CD14-positive monocyte (primary cell): ENCODE measurements around the gene FAM13A. TPM values are rescaled to one million over a fixed set of nuclear protein-coding genes. Genes with fewer than 3 reads are reported as not detected.

Source experiments
- DNase-seq, 3 donors: peaks; one replicate each; pipeline ENCODE4 v3.0.0-alpha.2; 2011 to 2022
- H2AFZ ChIP-seq: 2 replicates; pipeline ENCODE4 v1.6.0; 2012; ENCODE audit warnings: mild to moderate bottlenecking, low read depth, low read length, inconsistent platforms; ENCODE audit not compliant: insufficient read depth, poor library complexity, severe bottlenecking
- H3K27ac ChIP-seq, 2 donors: 1 replicate in 1 of 2; 2 replicates in 1 of 2; pipeline ENCODE4 v1.5.1; 2012 to 2013; ENCODE audit warnings: low read length in 2 of 2, control low read depth in 1 of 2, inconsistent platforms in 1 of 2, low read depth in 1 of 2, mild to moderate bottlenecking in 1 of 2
- H3K27me3 ChIP-seq, 2 donors: one replicate each; pipeline versions ENCODE4 v1.6.0 to v1.6.1; 2011 to 2013; ENCODE audit warnings: low read length in 2 of 2; ENCODE audit not compliant: control insufficient read depth in 2 of 2, insufficient read depth in 2 of 2
- H3K36me3 ChIP-seq, 2 donors: replicated peaks in 1 of 2; 1 replicate in 1 of 2; 2 replicates in 1 of 2; pipeline versions ENCODE4 v1.5.1 to v1.6.1; 2012 to 2013; ENCODE audit warnings: low read length in 2 of 2, control low read depth in 1 of 2, inconsistent platforms in 1 of 2, mild to moderate bottlenecking in 1 of 2; ENCODE audit not compliant: insufficient read depth in 2 of 2, control insufficient read depth in 1 of 2
- H3K4me1 ChIP-seq, 2 donors: 1 replicate in 1 of 2; 2 replicates in 1 of 2; pipeline versions ENCODE4 v1.5.1 to v1.6.1; 2012 to 2013; ENCODE audit warnings: low read length in 2 of 2, control low read depth in 1 of 2, inconsistent platforms in 1 of 2, mild to moderate bottlenecking in 1 of 2, moderate library complexity in 1 of 2; ENCODE audit not compliant: insufficient read depth in 2 of 2, control insufficient read depth in 1 of 2
- H3K4me2 ChIP-seq: replicated peaks from 2 replicates; pipeline ENCODE3; 2012; ENCODE audit warnings: low read length, moderate library complexity, mild to moderate bottlenecking; ENCODE audit not compliant: poor library complexity, severe bottlenecking; ENCODE audit errors: extremely low read depth
- H3K4me3 ChIP-seq, 3 experiments: fragments of 200-600 bp in 1 of 3; sonication (generic) in 1 of 3; replicated peaks in 1 of 3; 1 replicate in 2 of 3; 2 replicates in 1 of 3; pipeline ENCODE4 v1.5.1; 2011 to 2013; ENCODE audit warnings: low read length in 3 of 3, mild to moderate bottlenecking in 3 of 3, control low read depth in 2 of 3, low read depth in 2 of 3, inconsistent platforms in 1 of 3, moderate library complexity in 1 of 3
- H3K79me2 ChIP-seq: 2 replicates; pipeline ENCODE4 v1.6.0; 2012; ENCODE audit warnings: mild to moderate bottlenecking, control low read depth, inconsistent platforms, low read length, moderate library complexity; ENCODE audit not compliant: insufficient read depth
- H3K9ac ChIP-seq: 2 replicates; pipeline ENCODE4 v1.6.0; 2017; ENCODE audit warnings: low read length, mild to moderate bottlenecking; ENCODE audit not compliant: insufficient read depth, poor library complexity, severe bottlenecking
- H3K9me3 ChIP-seq, 2 donors: replicated peaks in 1 of 2; 1 replicate in 1 of 2; 2 replicates in 1 of 2; pipeline versions ENCODE4 v1.5.1 to v1.6.1; 2012 to 2013; ENCODE audit warnings: low read length in 2 of 2, control low read depth in 1 of 2; ENCODE audit not compliant: control insufficient read depth in 1 of 2, insufficient read depth in 1 of 2
- H4K20me1 ChIP-seq: 2 replicates; pipeline ENCODE4 v1.6.0; 2012; ENCODE audit warnings: mild to moderate bottlenecking, low read length, control low read depth, moderate library complexity; ENCODE audit not compliant: insufficient read depth
- H3K27ac Mint-ChIP-seq, 7 donors: one replicate each; pipeline ENCODE4 v1.8.0; 2020; ENCODE audit warnings: mild to moderate bottlenecking in 7 of 7, mixed read lengths in 7 of 7, moderate library complexity in 6 of 7, inconsistent platforms in 2 of 7
- H3K27me3 Mint-ChIP-seq, 3 donors: one replicate each; pipeline ENCODE4 v1.8.0; 2021 to 2022; ENCODE audit warnings: low read depth in 3 of 3, mild to moderate bottlenecking in 3 of 3, mixed read lengths in 3 of 3, moderate library complexity in 3 of 3, inconsistent platforms in 1 of 3
- H3K36me3 Mint-ChIP-seq, 2 donors: one replicate each; pipeline ENCODE4 v1.8.0; 2020; ENCODE audit warnings: mixed read lengths in 2 of 2, inconsistent platforms in 1 of 2, mild to moderate bottlenecking in 1 of 2
- H3K4me1 Mint-ChIP-seq: one replicate; pipeline ENCODE4 v1.8.0; 2020; ENCODE audit warnings: mild to moderate bottlenecking, mixed read lengths
- H3K4me3 Mint-ChIP-seq, 2 donors: one replicate each; pipeline ENCODE4 v1.8.0; 2020; ENCODE audit warnings: mild to moderate bottlenecking in 2 of 2, mixed read lengths in 2 of 2, moderate library complexity in 1 of 2
- H3K9me3 Mint-ChIP-seq, 7 donors: one replicate each; pipeline ENCODE4 v1.8.0; 2020 to 2022; ENCODE audit warnings: mixed read lengths in 7 of 7, mild to moderate bottlenecking in 6 of 7, moderate library complexity in 6 of 7, inconsistent platforms in 2 of 7
- CTCF ChIP-seq: fragments of 200-600 bp; IDR thresholded peaks from one replicate; pipeline ENCODE4 v1.8.0; 2022; ENCODE audit warnings: antibody characterized with exemption, mild to moderate bottlenecking
- whole genome bisulfite sequencing: methylation state at CpG from one replicate; pipeline ENCODE4 v1.1.5; 2013; ENCODE audit warnings: missing lambda C conversion rate; ENCODE audit not compliant: insufficient coverage; 5-methylcytosine and 5-hydroxymethylcytosine counted together
- intact Hi-C, 2 donors: fragments of 100-400 bp; cut with micrococcal nuclease; formaldehyde crosslinking; loops; one replicate each; pipeline versions ENCODE4 v1.15.0 to v1.15.1; 2023
- polyA plus RNA-seq, 3 donors: library from polyadenylated mRNA; depleted of rRNA in 1 of 3; unstranded in 2 of 3; stranded (reverse) in 1 of 3; fragments of 300-500 nt in 2 of 3; fragments of >200 nt in 1 of 3; fragmentation: Illumina TruSeq in 2 of 3; gene quantifications; 1 replicate in 2 of 3; 2 replicates in 1 of 3; pipeline ENCODE4 v1.2.3, GENCODE V29; 2012 to 2021

Gene FAM13A
- polyA plus RNA-seq, 3 donors, result 5.3 to 20.0 (median 6.5) TPM

DNA sequence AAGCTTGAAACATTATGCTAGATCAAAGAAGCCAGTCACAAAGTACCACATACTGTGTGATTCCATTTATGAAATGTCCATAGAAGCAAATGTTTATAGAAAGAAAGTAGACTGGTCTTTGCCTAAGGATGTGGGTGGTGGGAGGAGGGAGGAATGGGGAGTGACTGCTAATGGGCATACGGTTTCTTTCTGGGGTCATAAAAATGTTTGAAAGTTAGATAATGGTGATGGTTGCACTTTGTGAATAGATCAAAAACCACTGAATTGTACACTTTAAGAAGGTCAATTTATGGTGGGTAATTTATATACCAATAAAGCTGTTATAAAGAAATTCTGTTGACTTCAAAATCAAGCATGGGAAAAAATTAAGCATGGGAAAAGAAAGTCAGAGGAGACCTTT, 56.6 kb downstream of the FAM13A start:
- no peaks in the 10 kb centered on the region for H3K79me2 ChIP-seq
- Mint-ChIP-seq H3K9me3 (peaks cover 0 to 7% (median 2%) of the 10 kb centered on the region in 7 donors), H3K4me1 (peaks cover 7% of the 10 kb centered on the region), H3K4me3 (no peak overlapping the region), H3K36me3 (no peaks in the 10 kb centered on the region), H3K27me3 (peaks cover 0 to 1% (median 0%) of the 10 kb centered on the region in 3 donors), H3K27ac (peak overlapping the region in 2 of 7 donors; percentile 20 to 62)
- no peaks in the 10 kb centered on the region for H3K27me3 ChIP-seq
- peaks cover 4 to 10% of the 10 kb centered on the region in 2 donors for H3K4me1 ChIP-seq
- H3K4me3 ChIP-seq, result no peak overlapping the region
- no peak for DNase-seq
- H3K4me2 ChIP-seq, result no peak overlapping the region
- 100% methylated on average over 1 of the region's 1 CpG for WGBS
- no peak overlapping the region for H2AFZ ChIP-seq
- no peaks in the 10 kb centered on the region for H3K36me3 ChIP-seq
- intact Hi-C loops, result no loop called here
- TF ChIP-seq CTCF, result no peak
- H4K20me1 ChIP-seq, result no peaks in the 10 kb centered on the region
- no peak overlapping the region for H3K9ac ChIP-seq
- no peak overlapping the region for H3K27ac ChIP-seq
- H3K9me3 ChIP-seq, result no peaks in the 10 kb centered on the region

GRCh38 chr4:88999392-88999930, 57.5 kb downstream of the FAM13A start:
- no peaks in the 10 kb centered on the region for H4K20me1 ChIP-seq
- H3K79me2 ChIP-seq, result no peaks in the 10 kb centered on the region
- H3K27ac ChIP-seq, result no peak overlapping the region
- no peak for DNase-seq
- H3K27ac Mint-ChIP-seq, result no peak overlapping the region
- no peak overlapping the region for H3K4me2 ChIP-seq
- H3K9me3 Mint-ChIP-seq, result peaks cover 0 to 5% (median 2%) of the 10 kb centered on the region in 7 donors
- H3K4me1 ChIP-seq, result peaks cover 4 to 10% of the 10 kb centered on the region in 2 donors
- H3K27me3 Mint-ChIP-seq, result peaks cover 0 to 1% (median 0%) of the 10 kb centered on the region in 3 donors
- intact Hi-C loops, result no loop called here
- no peak overlapping the region for H3K9ac ChIP-seq
- no peak overlapping the region for H3K4me3 ChIP-seq
- WGBS, result no CpG with 5 or more reads among the region's 2 CpGs
- H3K27me3 ChIP-seq, result no peaks in the 10 kb centered on the region
- H3K4me1 Mint-ChIP-seq, result peaks cover 7% of the 10 kb centered on the region
- TF ChIP-seq CTCF, result no peak
- H2AFZ ChIP-seq, result no peak overlapping the region
- H3K36me3 Mint-ChIP-seq, result no peaks in the 10 kb centered on the region
- H3K9me3 ChIP-seq, result no peaks in the 10 kb centered on the region
- H3K36me3 ChIP-seq, result no peaks in the 10 kb centered on the region
- H3K4me3 Mint-ChIP-seq, result no peak overlapping the region
